HG03442 (cell line): ENCODE measurements around the gene BTNL2.
"Not testable (repeated sequence)": the region's sequence is repeated elsewhere in the genome, so short reads cannot be mapped to it uniquely, and the experiment has no call there.

Experiments used
- ATAC-seq: cut with Tn5 transposase; IDR thresholded peaks from one replicate; pipeline ENCODE4 v1.9.1; 2021; ENCODE audit warnings: mild to moderate bottlenecking, moderate library complexity; ENCODE audit not compliant: unreplicated experiment

The BTNL2 gene

DNA sequence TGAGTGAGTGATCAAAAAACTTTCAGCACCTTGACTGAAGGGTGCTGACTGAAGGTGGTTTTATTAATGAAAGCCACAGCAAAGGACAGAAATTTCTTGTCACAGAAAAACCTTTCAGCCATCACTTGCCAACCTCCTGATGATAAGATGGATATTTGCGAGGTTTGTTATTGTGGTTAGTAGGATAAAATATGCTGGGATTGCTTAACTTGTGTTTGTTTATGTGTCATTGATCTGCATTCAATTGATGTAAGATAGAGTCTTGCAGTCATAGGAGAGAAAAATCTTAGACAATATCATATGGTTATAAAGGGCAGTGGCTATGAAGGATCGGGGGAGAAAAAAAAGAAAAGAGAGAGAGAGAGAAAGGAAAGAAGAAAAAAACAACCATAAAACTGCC lies 36.5 kb downstream of the BTNL2 start:
- no peak for ATAC-seq

- no peak for ATAC-seq
These were observed 37.3 kb downstream of the BTNL2 start for GRCh38 chr6:32369660-32370059.

DNA sequence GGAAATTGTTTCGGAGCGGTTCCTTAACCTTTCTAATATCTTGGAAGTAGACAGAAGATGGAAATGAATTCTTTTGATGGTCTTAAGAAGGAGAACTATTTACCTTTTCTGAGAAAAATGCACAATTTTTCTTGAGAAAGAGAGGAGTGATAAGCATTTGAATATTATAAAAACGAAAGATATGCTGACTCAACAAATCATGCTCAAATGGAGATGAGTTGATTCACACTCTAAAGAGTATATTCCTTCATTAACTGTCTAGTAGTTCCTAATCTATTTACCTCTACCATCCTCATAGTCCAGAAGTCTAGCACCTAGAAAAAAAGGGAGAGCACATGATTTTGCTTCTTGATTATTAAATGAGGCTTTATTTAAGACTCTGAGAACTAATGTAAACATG lies 39.3 kb downstream of the BTNL2 start:
- no peak for ATAC-seq

DNA sequence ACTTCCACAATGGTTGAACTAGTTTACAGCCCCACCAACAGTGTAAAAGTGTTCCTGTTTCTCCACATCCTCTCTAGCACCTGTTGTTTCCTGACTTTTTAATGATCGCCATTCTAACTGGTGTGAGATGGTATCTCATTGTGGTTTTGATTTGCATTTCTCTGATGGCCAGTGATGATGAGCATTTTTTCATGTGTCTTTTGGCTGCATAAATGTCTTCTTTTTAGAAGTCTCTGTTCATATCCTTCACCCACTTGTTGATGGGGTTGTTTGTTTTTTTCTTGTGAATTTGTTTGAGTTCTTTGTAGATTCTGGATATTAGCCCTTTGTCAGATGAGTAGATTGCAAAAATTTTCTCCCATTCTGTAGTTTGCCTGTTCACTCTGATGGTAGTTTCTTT lies 47.8 kb downstream of the BTNL2 start:
- not testable (repeated sequence) for ATAC-seq

- ATAC-seq, result not testable (repeated sequence)
These were observed 48.4 kb downstream of the BTNL2 start for GRCh38 chr6:32358548-32358947.

DNA sequence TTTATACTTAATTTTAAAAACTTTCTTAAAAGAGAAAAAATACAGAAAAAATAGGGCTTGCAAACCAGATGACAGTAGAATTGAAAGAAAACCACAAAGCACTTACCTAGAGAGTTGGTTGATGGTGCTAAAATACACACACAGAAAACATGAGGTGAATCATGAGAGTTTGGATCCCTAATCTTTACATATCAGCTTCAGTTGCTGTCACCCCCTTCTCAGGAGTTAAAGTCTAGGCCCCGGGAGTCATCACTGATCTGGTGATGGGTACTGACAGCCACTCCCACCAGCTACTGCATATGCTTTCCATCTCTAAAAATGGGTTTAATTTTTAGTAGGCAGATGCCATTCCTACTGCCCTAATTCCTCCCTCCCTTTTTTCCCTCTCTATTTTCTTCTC lies 52.0 kb downstream of the BTNL2 start:
- ATAC-seq, result no peak

DNA sequence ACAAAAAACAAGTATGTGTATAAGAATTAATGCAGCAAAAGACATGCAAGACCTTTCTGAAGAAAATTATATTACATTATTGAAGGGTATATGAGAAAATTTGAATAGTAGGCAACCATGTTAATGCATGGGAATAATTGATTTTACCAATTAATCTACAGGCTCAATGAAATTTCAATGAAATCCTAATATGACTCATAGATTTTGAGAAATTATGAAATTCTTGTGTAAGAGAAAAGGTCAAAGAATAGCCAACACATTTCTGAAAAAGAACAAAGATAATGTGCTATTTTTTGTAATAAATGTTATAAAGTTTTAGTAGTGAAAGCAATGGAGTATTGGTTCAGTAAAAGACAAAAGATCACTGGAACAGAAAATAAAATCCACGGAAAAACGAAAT lies 53.6 kb downstream of the BTNL2 start:
- no peak for ATAC-seq
